Liver (tissue), 9 donors: Measurements from ENCODE around the gene RAB3GAP1. TPM values are rescaled to one million over a fixed set of nuclear protein-coding genes. Genes with fewer than 3 reads are reported as not detected.

ENCODE experiments used
- DNase-seq: peaks from one replicate; pipeline ENCODE4 v3.0.0-alpha.2; 2017; ENCODE audit warnings: low spot score
- H3K27ac ChIP-seq, 2 donors: one replicate each; pipeline ENCODE4 v1.7.0; 2013; ENCODE audit warnings: inconsistent platforms in 2 of 2, low read length in 2 of 2, control low read depth in 1 of 2, low read depth in 1 of 2, mild to moderate bottlenecking in 1 of 2
- H3K27me3 ChIP-seq, 4 donors: one replicate each; pipeline versions ENCODE4 v1.6.1 to v1.7.0; 2013; ENCODE audit warnings: low read length in 3 of 4, inconsistent platforms in 1 of 4, mild to moderate bottlenecking in 1 of 4, moderate library complexity in 1 of 4; ENCODE audit not compliant: control insufficient read depth in 4 of 4, insufficient read depth in 4 of 4
- H3K36me3 ChIP-seq, 4 donors: one replicate each; pipeline versions ENCODE4 v1.6.1 to v1.7.0; 2013; ENCODE audit warnings: low read length in 3 of 4, mild to moderate bottlenecking in 3 of 4, low read depth in 1 of 4, moderate library complexity in 1 of 4; ENCODE audit not compliant: control insufficient read depth in 4 of 4, insufficient read depth in 3 of 4
- H3K4me1 ChIP-seq, 4 donors: one replicate each; pipeline versions ENCODE4 v1.6.1 to v1.7.0; 2013; ENCODE audit warnings: low read length in 3 of 4, mild to moderate bottlenecking in 3 of 4, moderate library complexity in 1 of 4; ENCODE audit not compliant: control insufficient read depth in 4 of 4, insufficient read depth in 4 of 4
- H3K4me3 ChIP-seq, 3 donors: one replicate each; pipeline versions ENCODE4 v1.6.1 to v1.7.0; 2013; ENCODE audit warnings: low read length in 3 of 3, control low read depth in 1 of 3, low read depth in 1 of 3, mild to moderate bottlenecking in 1 of 3
- H3K9ac ChIP-seq, 2 donors: one replicate each; pipeline ENCODE4 v1.7.0; 2013; ENCODE audit warnings: low read length in 2 of 2, mild to moderate bottlenecking in 2 of 2, moderate library complexity in 2 of 2, control low read depth in 1 of 2, low read depth in 1 of 2
- H3K9me3 ChIP-seq, 4 donors: one replicate each; pipeline versions ENCODE4 v1.6.1 to v1.7.0; 2013; ENCODE audit warnings: low read length in 3 of 4; ENCODE audit not compliant: control insufficient read depth in 4 of 4
- ATF3 ChIP-seq: IDR thresholded peaks from 2 replicates; pipeline ENCODE4 v1.6.1; 2016; ENCODE audit warnings: antibody characterized with exemption
- CTCF ChIP-seq: fragments of 150-350 bp; IDR thresholded peaks from 2 replicates; pipeline ENCODE4 v1.5.1; 2017; ENCODE audit warnings: improper control_type of control experiment, low read depth, low read length; ENCODE audit not compliant: missing input control
- EGR1 ChIP-seq, 2 donors: IDR thresholded peaks; 2 replicates each; pipeline ENCODE4 v1.6.1; 2016 to 2018; ENCODE audit warnings: antibody characterized with exemption in 2 of 2, low read depth in 2 of 2
- FOXA2 ChIP-seq: IDR thresholded peaks from 2 replicates; pipeline ENCODE4 v1.6.1; 2016; ENCODE audit warnings: antibody characterized with exemption
- GABPA ChIP-seq, 2 donors: IDR thresholded peaks in 1 of 2; conservative IDR thresholded peaks in 1 of 2; 2 replicates each; pipeline ENCODE4 v1.6.1; 2016; ENCODE audit warnings: antibody characterized with exemption in 2 of 2, mild to moderate bottlenecking in 1 of 2, moderate library complexity in 1 of 2
- HNF4A ChIP-seq, 2 donors: conservative IDR thresholded peaks; 2 replicates each; pipeline ENCODE4 v1.6.1; 2016; ENCODE audit warnings: antibody characterized with exemption in 2 of 2, mild to moderate bottlenecking in 2 of 2
- HNF4G ChIP-seq: IDR thresholded peaks from 2 replicates; pipeline ENCODE4 v1.6.1; 2016; ENCODE audit warnings: antibody characterized with exemption
- JUND ChIP-seq, 2 donors: IDR thresholded peaks; 2 replicates each; pipeline ENCODE4 v1.6.1; 2016; ENCODE audit warnings: antibody characterized with exemption in 2 of 2
- MAX ChIP-seq: IDR thresholded peaks from 2 replicates; pipeline ENCODE4 v1.6.1; 2016; ENCODE audit warnings: antibody characterized with exemption
- NR2F2 ChIP-seq: IDR thresholded peaks from 2 replicates; pipeline ENCODE4 v1.6.1; 2016; ENCODE audit warnings: antibody characterized with exemption
- RAD21 ChIP-seq, 2 donors: IDR thresholded peaks; 2 replicates each; pipeline ENCODE4 v1.6.1; 2016; ENCODE audit warnings: antibody characterized with exemption in 2 of 2, mild to moderate bottlenecking in 2 of 2
- RXRA ChIP-seq, 2 donors: IDR thresholded peaks; 2 replicates each; pipeline ENCODE4 v1.6.1; 2017 to 2018; ENCODE audit warnings: antibody characterized with exemption in 2 of 2, mild to moderate bottlenecking in 1 of 2
- TAF1 ChIP-seq: conservative IDR thresholded peaks from 2 replicates; pipeline ENCODE4 v1.6.1; 2016; ENCODE audit warnings: antibody characterized with exemption, mild to moderate bottlenecking
- YY1 ChIP-seq: IDR thresholded peaks from 2 replicates; pipeline ENCODE4 v1.6.1; 2016; ENCODE audit warnings: antibody characterized with exemption, mild to moderate bottlenecking
- WGBS: extraction: QIAGEN DNeasy Blood & Tissue Kit; methylation state at CpG from one replicate; pipeline ENCODE4 v1.1.7; 2013; 5-methylcytosine and 5-hydroxymethylcytosine counted together
- polyA plus RNA-seq, 2 donors: library from polyadenylated mRNA; stranded (reverse) in 1 of 2; unstranded in 1 of 2; fragments of 200-250 nt in 1 of 2; fragments of >200 nt in 1 of 2; fragmentation: Nextera tagmentation in 1 of 2; extraction: Ambion mirVana in 1 of 2; gene quantifications; one replicate each; pipeline versions ENCODE4 v1.2.1 to v1.2.3, GENCODE V29; 2013 to 2015
- total RNA-seq, 2 donors: library from RNA; depleted of rRNA; stranded (reverse); fragments of >200 nt; gene quantifications; one replicate each; pipeline ENCODE4 v1.2.3, GENCODE V29; 2014
- TF ChIP-seq, protein P1 (sequence below): IDR thresholded peaks from 2 replicates; pipeline ENCODE4 v1.6.1; 2016; ENCODE audit warnings: antibody characterized with exemption, mild to moderate bottlenecking
- TF ChIP-seq, protein P2 (sequence below): IDR thresholded peaks from 2 replicates; pipeline ENCODE4 v1.6.1; 2016; ENCODE audit warnings: antibody characterized with exemption
- donor health status: healthy.
- donor health status: healthy.
- donor health status: healthy.
- donor health status: healthy.
- donor health status: healthy.

Gene RAB3GAP1
- total and polyA plus RNA-seq, 4 donors, result 8.8 to 30.0 (median 15.1) TPM

DNA sequence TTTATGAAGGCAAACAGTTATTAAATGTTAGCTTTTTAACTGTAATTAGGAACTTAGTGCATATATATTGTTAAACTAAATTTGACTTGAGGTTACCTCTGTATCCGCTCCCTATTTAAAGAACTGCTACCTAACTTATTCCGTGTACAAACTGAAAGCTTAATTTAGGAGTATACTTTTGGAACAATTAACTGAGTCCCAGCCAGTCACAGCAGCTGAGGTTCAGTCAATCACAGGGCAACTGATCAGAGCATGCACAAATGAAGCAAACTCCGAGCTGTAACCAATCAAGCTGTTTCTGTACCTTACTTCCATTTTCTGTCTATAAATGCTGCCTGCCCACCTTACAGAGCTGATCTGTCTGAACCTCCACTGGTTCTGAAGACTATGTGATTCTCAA is 61.2 kb downstream of the RAB3GAP1 start:
- TF ChIP-seq CTCF, result no peak
- TF ChIP-seq RXRA (IDR thresholded peaks at IDR 0.05), result no peak
- TF ChIP-seq, protein P1, sequence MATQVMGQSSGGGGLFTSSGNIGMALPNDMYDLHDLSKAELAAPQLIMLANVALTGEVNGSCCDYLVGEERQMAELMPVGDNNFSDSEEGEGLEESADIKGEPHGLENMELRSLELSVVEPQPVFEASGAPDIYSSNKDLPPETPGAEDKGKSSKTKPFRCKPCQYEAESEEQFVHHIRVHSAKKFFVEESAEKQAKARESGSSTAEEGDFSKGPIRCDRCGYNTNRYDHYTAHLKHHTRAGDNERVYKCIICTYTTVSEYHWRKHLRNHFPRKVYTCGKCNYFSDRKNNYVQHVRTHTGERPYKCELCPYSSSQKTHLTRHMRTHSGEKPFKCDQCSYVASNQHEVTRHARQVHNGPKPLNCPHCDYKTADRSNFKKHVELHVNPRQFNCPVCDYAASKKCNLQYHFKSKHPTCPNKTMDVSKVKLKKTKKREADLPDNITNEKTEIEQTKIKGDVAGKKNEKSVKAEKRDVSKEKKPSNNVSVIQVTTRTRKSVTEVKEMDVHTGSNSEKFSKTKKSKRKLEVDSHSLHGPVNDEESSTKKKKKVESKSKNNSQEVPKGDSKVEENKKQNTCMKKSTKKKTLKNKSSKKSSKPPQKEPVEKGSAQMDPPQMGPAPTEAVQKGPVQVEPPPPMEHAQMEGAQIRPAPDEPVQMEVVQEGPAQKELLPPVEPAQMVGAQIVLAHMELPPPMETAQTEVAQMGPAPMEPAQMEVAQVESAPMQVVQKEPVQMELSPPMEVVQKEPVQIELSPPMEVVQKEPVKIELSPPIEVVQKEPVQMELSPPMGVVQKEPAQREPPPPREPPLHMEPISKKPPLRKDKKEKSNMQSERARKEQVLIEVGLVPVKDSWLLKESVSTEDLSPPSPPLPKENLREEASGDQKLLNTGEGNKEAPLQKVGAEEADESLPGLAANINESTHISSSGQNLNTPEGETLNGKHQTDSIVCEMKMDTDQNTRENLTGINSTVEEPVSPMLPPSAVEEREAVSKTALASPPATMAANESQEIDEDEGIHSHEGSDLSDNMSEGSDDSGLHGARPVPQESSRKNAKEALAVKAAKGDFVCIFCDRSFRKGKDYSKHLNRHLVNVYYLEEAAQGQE, result no peak
- TF ChIP-seq YY1, result no peak
- no peak for TF ChIP-seq MAX
- no peak for TF ChIP-seq NR2F2
- no peak for TF ChIP-seq JUND (IDR thresholded peaks at IDR 0.05)
- TF ChIP-seq GABPA (IDR thresholded peaks at IDR 0.05 in 1 of 2, conservative IDR thresholded peaks at IDR 0.05 in 1 of 2), result no peak
- no peak for TF ChIP-seq FOXA2
- no peak for TF ChIP-seq TAF1
- TF ChIP-seq EGR1 (IDR thresholded peaks at IDR 0.05; ENCODE audit: low read depth in 2 of 2), result no peak
- TF ChIP-seq HNF4A (conservative IDR thresholded peaks at IDR 0.05), result no peak
- no peak for TF ChIP-seq HNF4G
- TF ChIP-seq, protein P2, sequence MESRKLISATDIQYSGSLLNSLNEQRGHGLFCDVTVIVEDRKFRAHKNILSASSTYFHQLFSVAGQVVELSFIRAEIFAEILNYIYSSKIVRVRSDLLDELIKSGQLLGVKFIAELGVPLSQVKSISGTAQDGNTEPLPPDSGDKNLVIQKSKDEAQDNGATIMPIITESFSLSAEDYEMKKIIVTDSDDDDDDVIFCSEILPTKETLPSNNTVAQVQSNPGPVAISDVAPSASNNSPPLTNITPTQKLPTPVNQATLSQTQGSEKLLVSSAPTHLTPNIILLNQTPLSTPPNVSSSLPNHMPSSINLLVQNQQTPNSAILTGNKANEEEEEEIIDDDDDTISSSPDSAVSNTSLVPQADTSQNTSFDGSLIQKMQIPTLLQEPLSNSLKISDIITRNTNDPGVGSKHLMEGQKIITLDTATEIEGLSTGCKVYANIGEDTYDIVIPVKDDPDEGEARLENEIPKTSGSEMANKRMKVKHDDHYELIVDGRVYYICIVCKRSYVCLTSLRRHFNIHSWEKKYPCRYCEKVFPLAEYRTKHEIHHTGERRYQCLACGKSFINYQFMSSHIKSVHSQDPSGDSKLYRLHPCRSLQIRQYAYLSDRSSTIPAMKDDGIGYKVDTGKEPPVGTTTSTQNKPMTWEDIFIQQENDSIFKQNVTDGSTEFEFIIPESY, result no peak
- no peak for TF ChIP-seq RAD21 (IDR thresholded peaks at IDR 0.05)
- WGBS, result over 99% methylated on average over 3 of the region's 3 CpGs
- Histone ChIP-seq H3K9ac (no peak overlapping the region), H3K4me3 (no peak overlapping the region), H3K27me3 (no peaks in the 10 kb centered on the region), H3K9me3 (no peaks in the 10 kb centered on the region), H3K27ac (no peak overlapping the region), H3K36me3 (peaks cover 0 to 7% (median under 1%) of the 10 kb centered on the region in 4 donors), H3K4me1 (peaks cover 0 to 8% (median 4%) of the 10 kb centered on the region in 4 donors)
- DNase-seq, result no peak

DNA sequence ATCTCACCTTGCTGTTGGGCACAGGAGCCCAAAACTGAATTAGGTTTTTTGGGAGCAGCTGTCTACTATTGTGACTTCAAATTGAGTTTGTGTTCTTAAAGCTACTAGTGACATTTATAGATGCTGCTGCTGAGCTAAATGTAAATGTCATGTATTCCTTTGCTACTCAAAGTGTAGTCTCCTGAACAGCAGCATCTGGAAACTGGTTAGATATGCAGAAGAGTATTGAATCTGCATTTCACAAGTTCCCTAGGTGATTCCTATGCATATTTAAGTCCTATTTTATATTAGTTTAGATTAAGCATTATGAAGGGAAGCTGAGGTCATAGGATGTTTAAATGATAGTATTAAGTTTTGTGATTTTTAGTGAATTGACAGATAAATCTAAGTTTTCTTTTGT is 67.5 kb downstream of the RAB3GAP1 start:
- DNase-seq, result no peak
- Histone ChIP-seq H3K27me3 (no peaks in the 10 kb centered on the region), H3K9ac (no peak overlapping the region), H3K36me3 (peaks cover 0 to 5% (median 2%) of the 10 kb centered on the region in 4 donors), H3K9me3 (no peaks in the 10 kb centered on the region), H3K27ac (no peak overlapping the region), H3K4me1 (peaks cover 0 to 3% (median 0%) of the 10 kb centered on the region in 4 donors), H3K4me3 (no peak overlapping the region)
- TF ChIP-seq FOXA2 (no peak), CTCF (no peak), RXRA (IDR thresholded peaks at IDR 0.05) (no peak), ATF3 (no peak), HNF4A (conservative IDR thresholded peaks at IDR 0.05) (no peak)
- TF ChIP-seq, protein P1, result no peak
- TF ChIP-seq, protein P2, result no peak
